ENCODE measurements around the gene PEDS1.
"Not testable (repeated sequence)": the region's sequence is repeated elsewhere in the genome, so short reads cannot be mapped to it uniquely, and the experiment has no call there.

The PEDS1 gene

GRCh38 chr20:50152394-50153152 lies 950 bp downstream of the PEDS1 start:
- DNase-seq: no peak

GRCh38 chr20:50151034-50151743 lies 2.3 kb downstream of the PEDS1 start:
- DNase-seq: no peak

GRCh38 chr20:50149481-50150254 lies 3.9 kb downstream of the PEDS1 start:
- no peak for DNase-seq

GRCh38 chr20:50146732-50147662 lies 6.5 kb downstream of the PEDS1 start:
- peak; percentile 76 for DNase-seq

- DNase-seq: no peak
Observed at GRCh38 chr20:50146214-50146613, 7.3 kb downstream of the PEDS1 start.

GRCh38 chr20:50145566-50145965 lies 8.0 kb downstream of the PEDS1 start:
- DNase-seq: no peak

GRCh38 chr20:50144362-50144761 lies 9.2 kb downstream of the PEDS1 start:
- no peak for DNase-seq

- no peak for DNase-seq
Observed at GRCh38 chr20:50142812-50143211, 10.7 kb downstream of the PEDS1 start.

GRCh38 chr20:50141811-50142561 lies 11.5 kb downstream of the PEDS1 start:
- no peak for DNase-seq

GRCh38 chr20:50141018-50141675 lies 12.4 kb downstream of the PEDS1 start:
- DNase-seq: no peak

GRCh38 chr20:50140339-50140859 lies 13.1 kb downstream of the PEDS1 start:
- no peak for DNase-seq

- DNase-seq: no peak
Observed at GRCh38 chr20:50138479-50139393, 14.8 kb downstream of the PEDS1 start.

- DNase-seq: no peak
Observed at GRCh38 chr20:50138120-50138478, 15.4 kb downstream of the PEDS1 start.

- DNase-seq: not testable (repeated sequence)
Observed at GRCh38 chr20:50137702-50138101, 15.8 kb downstream of the PEDS1 start.

- DNase-seq: no peak
Observed at GRCh38 chr20:50136822-50137599, 16.5 kb downstream of the PEDS1 start.

- not testable (repeated sequence) for DNase-seq
Observed at GRCh38 chr20:50135157-50135556, 18.4 kb downstream of the PEDS1 start.

- no peak for DNase-seq
Observed at GRCh38 chr20:50133474-50134217, 19.9 kb downstream of the PEDS1 start.

- DNase-seq: no peak
Observed at GRCh38 chr20:50133041-50133440, 20.5 kb downstream of the PEDS1 start.
